Cardiac muscle cell (in vitro differentiated cells and primary cell): ENCODE data around the gene ADAMTS14. TPM values are rescaled to one million over a fixed set of nuclear protein-coding genes. Genes with fewer than 3 reads are reported as not detected.
"Not testable (repeated sequence)": the region's sequence is repeated elsewhere in the genome, so short reads cannot be mapped to it uniquely, and the experiment has no call there.

Experiments
- DNase-seq, 2 donors: peaks; one replicate each; pipeline versions ENCODE4 v3.0.0 to v3.0.0-alpha.2; 2010 to 2017; ENCODE audit warnings: low read depth in 1 of 2, low spot score in 1 of 2
- H3K27ac ChIP-seq: fragments of 200-600 bp; sonication (generic); 2 replicates; pipeline ENCODE4 v1.5.1; 2016
- H3K27me3 ChIP-seq: fragments of 200-600 bp; sonication (generic); 2 replicates; pipeline ENCODE4 v1.6.0; 2016; ENCODE audit warnings: control low read depth
- H3K36me3 ChIP-seq: fragments of 200-600 bp; sonication (generic); 2 replicates; pipeline ENCODE4 v1.5.1; 2016; ENCODE audit warnings: control low read depth
- H3K4me1 ChIP-seq: fragments of 200-600 bp; sonication (generic); 2 replicates; pipeline ENCODE4 v1.8.1; 2017; ENCODE audit warnings: low read depth, mild to moderate bottlenecking, mixed run types
- H3K4me3 ChIP-seq: fragments of 200-600 bp; sonication (generic); 2 replicates; pipeline ENCODE4 v1.5.1; 2016; ENCODE audit warnings: mild to moderate bottlenecking
- H3K9me3 ChIP-seq: fragments of 200-600 bp; sonication (generic); 2 replicates; pipeline ENCODE4 v1.5.1; 2017; ENCODE audit warnings: low read depth, mild to moderate bottlenecking, control low read depth
- CTCF ChIP-seq: IDR thresholded peaks from 2 replicates; pipeline ENCODE4 v1.5.1; 2012; ENCODE audit warnings: low read depth, mild to moderate bottlenecking, low read length
- polyA plus RNA-seq: library from polyadenylated mRNA; unstranded; fragments of >200 nt; fragmentation: Nextera tagmentation; extraction: Ambion mirVana; gene quantifications from 2 replicates; pipeline ENCODE4 v1.2.1, GENCODE V29; 2016
- total RNA-seq: library from RNA; depleted of rRNA; stranded (reverse); fragments of >200 nt; gene quantifications from 2 replicates; pipeline ENCODE4 v1.2.3, GENCODE V29; 2016

ADAMTS14 gene
- total RNA-seq (0.63 and 1.9 TPM in 2 replicates), polyA plus RNA-seq (1.2 and 2.2 TPM in 2 replicates)

- Histone ChIP-seq H3K4me3 (peak within 1 kb of the TSS; percentile 37), H3K27ac (no peak within 1 kb of the TSS), H3K4me1 (peaks cover 2% of the 10 kb centered on the region), H3K9me3 (no peaks in the 10 kb centered on the region), H3K27me3 (peaks cover 29% of the 10 kb centered on the region), H3K36me3 (no peaks in the 10 kb centered on the region)
- DNase-seq, result peak; percentile 34 to 76
- peak; percentile 9 for TF ChIP-seq CTCF
Measured at GRCh38 chr10:70672165-70673042, at the start of gene ADAMTS14. Gene ADAMTS14 (plus strand): TSS chr10:70672506. CDS start chr10:70672803, 297 bp downstream.

GRCh38 chr10:70622541-70622940 is 49.8 kb upstream of the ADAMTS14 start:
- no peak for TF ChIP-seq CTCF
- H3K4me1 ChIP-seq, result no peaks in the 10 kb centered on the region
- no peak overlapping the region for H3K27ac ChIP-seq
- DNase-seq, result no peak
- H3K36me3 ChIP-seq, result no peaks in the 10 kb centered on the region
- no peaks in the 10 kb centered on the region for H3K27me3 ChIP-seq
- no peak overlapping the region for H3K4me3 ChIP-seq
- no peaks in the 10 kb centered on the region for H3K9me3 ChIP-seq

GRCh38 chr10:70622981-70623844 is 49.1 kb upstream of the ADAMTS14 start:
- H3K4me1 ChIP-seq, result no peaks in the 10 kb centered on the region
- H3K36me3 ChIP-seq, result no peaks in the 10 kb centered on the region
- TF ChIP-seq CTCF, result no peak
- no peak overlapping the region for H3K4me3 ChIP-seq
- H3K9me3 ChIP-seq, result no peaks in the 10 kb centered on the region
- no peak overlapping the region for H3K27ac ChIP-seq
- no peaks in the 10 kb centered on the region for H3K27me3 ChIP-seq
- DNase-seq, result peak in 1 of 2 donors; percentile 75

GRCh38 chr10:70626056-70626455 is 46.2 kb upstream of the ADAMTS14 start:
- TF ChIP-seq CTCF, result no peak
- H3K36me3 ChIP-seq, result no peaks in the 10 kb centered on the region
- no peak for DNase-seq
- H3K9me3 ChIP-seq, result no peaks in the 10 kb centered on the region
- H3K27me3 ChIP-seq, result no peaks in the 10 kb centered on the region
- no peak overlapping the region for H3K27ac ChIP-seq
- no peaks in the 10 kb centered on the region for H3K4me1 ChIP-seq
- H3K4me3 ChIP-seq, result no peak overlapping the region

- Histone ChIP-seq H3K4me3 (no peak overlapping the region), H3K9me3 (no peaks in the 10 kb centered on the region), H3K27ac (no peak overlapping the region), H3K27me3 (no peaks in the 10 kb centered on the region), H3K4me1 (no peaks in the 10 kb centered on the region), H3K36me3 (no peaks in the 10 kb centered on the region)
- no peak for DNase-seq
- TF ChIP-seq CTCF, result no peak
Measured at GRCh38 chr10:70629338-70629737, 43.0 kb upstream of the ADAMTS14 start.

- not testable (repeated sequence) for H3K4me3 ChIP-seq, H3K27me3 ChIP-seq, H3K9me3 ChIP-seq, H3K27ac ChIP-seq, H3K36me3 ChIP-seq, H3K4me1 ChIP-seq, DNase-seq
Measured at GRCh38 chr10:70631735-70632134, 40.6 kb upstream of the ADAMTS14 start.
